Smooth muscle cell (in vitro differentiated cells): ENCODE results near the gene MRTFB. TPM values are rescaled to one million over a fixed set of nuclear protein-coding genes. Genes with fewer than 3 reads are reported as not detected.

ENCODE experiments used
- DNase-seq: peaks from one replicate; lab custom pipeline; 2025; ENCODE audit not compliant: unreplicated experiment; lab: John Stamatoyannopoulos, UW
- H2AFZ ChIP-seq: fragments of 200-600 bp; sonication (generic); 2 replicates; pipeline ENCODE4 v1.6.0; 2016; ENCODE audit warnings: antibody characterized with exemption, low read depth, mild to moderate bottlenecking
- H3F3A ChIP-seq: fragments of 200-600 bp; sonication (generic); 2 replicates; pipeline ENCODE4 v1.6.0; 2017; ENCODE audit warnings: antibody characterized with exemption, low read depth
- H3K27ac ChIP-seq: fragments of 200-600 bp; sonication (generic); 2 replicates; pipeline ENCODE4 v1.5.1; 2016; ENCODE audit warnings: low read depth, mild to moderate bottlenecking
- H3K27me3 ChIP-seq: fragments of 200-600 bp; sonication (generic); 2 replicates; pipeline ENCODE4 v1.6.1; 2016; ENCODE audit warnings: low read depth, mild to moderate bottlenecking
- H3K36me3 ChIP-seq: fragments of 200-600 bp; sonication (generic); 2 replicates; pipeline ENCODE4 v1.5.1; 2016; ENCODE audit warnings: low read depth
- H3K4me1 ChIP-seq: fragments of 200-600 bp; sonication (generic); 2 replicates; pipeline ENCODE4 v1.5.1; 2016; ENCODE audit warnings: low read depth
- H3K4me2 ChIP-seq: fragments of 200-600 bp; sonication (generic); 2 replicates; pipeline ENCODE4 v1.6.0; 2016; ENCODE audit warnings: mild to moderate bottlenecking
- H3K4me3 ChIP-seq: fragments of 200-600 bp; sonication (generic); 2 replicates; pipeline ENCODE4 v1.5.1; 2016; ENCODE audit warnings: mild to moderate bottlenecking
- H3K79me2 ChIP-seq: fragments of 200-600 bp; sonication (generic); 2 replicates; pipeline ENCODE4 v1.6.0; 2016; ENCODE audit warnings: low read depth, mild to moderate bottlenecking
- H3K9ac ChIP-seq: fragments of 200-600 bp; sonication (generic); 2 replicates; pipeline ENCODE4 v1.6.0; 2016; ENCODE audit warnings: low read depth
- H3K9me3 ChIP-seq: fragments of 200-600 bp; sonication (generic); replicated peaks from 2 replicates; pipeline ENCODE4 v1.5.1; 2016; ENCODE audit warnings: low read depth
- H4K20me1 ChIP-seq: fragments of 200-600 bp; sonication (generic); 2 replicates; pipeline ENCODE4 v1.6.0; 2016; ENCODE audit warnings: low read depth
- WGBS: methylation state at CpG from one replicate; pipeline ENCODE4 v1.1.7; 2016; ENCODE audit warnings: low lambda C conversion rate; 5-methylcytosine and 5-hydroxymethylcytosine counted together
- polyA plus RNA-seq: library from polyadenylated mRNA; unstranded; fragments of >200 nt; fragmentation: Nextera tagmentation; extraction: Ambion mirVana; gene quantifications from 2 replicates; pipeline ENCODE4 v1.2.1, GENCODE V29; 2016
- total RNA-seq: library from RNA; depleted of rRNA; stranded (reverse); fragments of >200 nt; gene quantifications from 2 replicates; pipeline ENCODE4 v1.2.3, GENCODE V29; 2014
- TF ChIP-seq, protein P1 (sequence below): fragments of 200-600 bp; sonication (generic); IDR thresholded peaks from 2 replicates; pipeline ENCODE4 v1.5.1; 2017; ENCODE audit warnings: borderline replicate concordance, mild to moderate bottlenecking, antibody characterized with exemption; ENCODE audit not compliant: insufficient read depth, poor library complexity, severe bottlenecking

The MRTFB gene
- total and polyA plus RNA-seq, 2 experiments from 2014 or later: 6.8 to 22.6 TPM

DNA sequence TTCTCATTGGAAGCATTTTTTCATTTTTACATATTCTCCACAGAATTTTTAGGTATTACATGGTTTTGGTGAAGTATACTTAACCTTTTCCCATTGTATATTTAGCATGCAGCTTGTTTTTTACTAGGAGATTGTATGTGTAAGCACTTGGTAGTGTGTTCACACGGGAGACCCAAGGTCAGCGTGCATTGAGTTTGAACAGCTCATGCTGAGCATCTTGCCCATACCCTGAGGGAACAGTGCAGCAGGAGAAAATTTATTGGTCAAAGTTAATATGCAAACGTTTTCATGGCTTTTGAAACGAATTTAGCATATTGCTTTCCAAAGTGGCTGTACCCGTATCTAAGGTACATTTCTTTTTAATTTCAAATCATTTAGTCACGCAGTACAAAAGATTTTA lies 168.7 kb downstream of the MRTFB start:
- TF ChIP-seq, protein P1, sequence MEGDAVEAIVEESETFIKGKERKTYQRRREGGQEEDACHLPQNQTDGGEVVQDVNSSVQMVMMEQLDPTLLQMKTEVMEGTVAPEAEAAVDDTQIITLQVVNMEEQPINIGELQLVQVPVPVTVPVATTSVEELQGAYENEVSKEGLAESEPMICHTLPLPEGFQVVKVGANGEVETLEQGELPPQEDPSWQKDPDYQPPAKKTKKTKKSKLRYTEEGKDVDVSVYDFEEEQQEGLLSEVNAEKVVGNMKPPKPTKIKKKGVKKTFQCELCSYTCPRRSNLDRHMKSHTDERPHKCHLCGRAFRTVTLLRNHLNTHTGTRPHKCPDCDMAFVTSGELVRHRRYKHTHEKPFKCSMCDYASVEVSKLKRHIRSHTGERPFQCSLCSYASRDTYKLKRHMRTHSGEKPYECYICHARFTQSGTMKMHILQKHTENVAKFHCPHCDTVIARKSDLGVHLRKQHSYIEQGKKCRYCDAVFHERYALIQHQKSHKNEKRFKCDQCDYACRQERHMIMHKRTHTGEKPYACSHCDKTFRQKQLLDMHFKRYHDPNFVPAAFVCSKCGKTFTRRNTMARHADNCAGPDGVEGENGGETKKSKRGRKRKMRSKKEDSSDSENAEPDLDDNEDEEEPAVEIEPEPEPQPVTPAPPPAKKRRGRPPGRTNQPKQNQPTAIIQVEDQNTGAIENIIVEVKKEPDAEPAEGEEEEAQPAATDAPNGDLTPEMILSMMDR: no peak
- H3K9ac ChIP-seq: no peak overlapping the region
- WGBS: 91% methylated on average over 6 of the region's 6 CpGs
- no peaks in the 10 kb centered on the region for H3K4me1 ChIP-seq
- no peaks in the 10 kb centered on the region for H3K27me3 ChIP-seq
- no peaks in the 10 kb centered on the region for H3K79me2 ChIP-seq
- H3K4me2 ChIP-seq: no peak overlapping the region
- DNase-seq: no peak
- H3F3A ChIP-seq: peaks cover 2% of the 10 kb centered on the region
- H3K36me3 ChIP-seq: peaks cover 18% of the 10 kb centered on the region
- H3K9me3 ChIP-seq: no peaks in the 10 kb centered on the region
- no peak overlapping the region for H3K4me3 ChIP-seq
- H4K20me1 ChIP-seq: no peaks in the 10 kb centered on the region
- H3K27ac ChIP-seq: no peak overlapping the region
- H2AFZ ChIP-seq: no peak overlapping the region

- Histone ChIP-seq H3K4me1 (no peaks in the 10 kb centered on the region), H3K4me2 (no peak overlapping the region), H3K4me3 (no peak overlapping the region), H2AFZ (no peak overlapping the region), H3K9ac (no peak overlapping the region), H3K79me2 (no peaks in the 10 kb centered on the region), H3K27me3 (no peaks in the 10 kb centered on the region), H3K27ac (no peak overlapping the region), H3F3A (peaks cover 2% of the 10 kb centered on the region), H3K9me3 (no peaks in the 10 kb centered on the region), H3K36me3 (peaks cover 12% of the 10 kb centered on the region), H4K20me1 (no peaks in the 10 kb centered on the region)
- TF ChIP-seq, protein P1: no peak
- 61% methylated on average over 10 of the region's 10 CpGs for WGBS
- DNase-seq: no peak
These were observed 169.2 kb downstream of the MRTFB start for GRCh38 chr16:14240219-14240843.

- Histone ChIP-seq H4K20me1 (no peaks in the 10 kb centered on the region), H3K9ac (no peak overlapping the region), H3K4me1 (no peaks in the 10 kb centered on the region), H3K4me2 (no peak overlapping the region), H3K79me2 (no peaks in the 10 kb centered on the region), H3F3A (peaks cover 2% of the 10 kb centered on the region), H3K36me3 (peaks cover 11% of the 10 kb centered on the region), H3K4me3 (no peak overlapping the region), H3K27me3 (no peaks in the 10 kb centered on the region), H2AFZ (no peak overlapping the region), H3K27ac (no peak overlapping the region), H3K9me3 (no peaks in the 10 kb centered on the region)
- DNase-seq: no peak
- 89% methylated on average over 7 of the region's 7 CpGs for WGBS
- TF ChIP-seq, protein P1: no peak
These were observed 169.8 kb downstream of the MRTFB start for GRCh38 chr16:14240964-14241363.

DNA sequence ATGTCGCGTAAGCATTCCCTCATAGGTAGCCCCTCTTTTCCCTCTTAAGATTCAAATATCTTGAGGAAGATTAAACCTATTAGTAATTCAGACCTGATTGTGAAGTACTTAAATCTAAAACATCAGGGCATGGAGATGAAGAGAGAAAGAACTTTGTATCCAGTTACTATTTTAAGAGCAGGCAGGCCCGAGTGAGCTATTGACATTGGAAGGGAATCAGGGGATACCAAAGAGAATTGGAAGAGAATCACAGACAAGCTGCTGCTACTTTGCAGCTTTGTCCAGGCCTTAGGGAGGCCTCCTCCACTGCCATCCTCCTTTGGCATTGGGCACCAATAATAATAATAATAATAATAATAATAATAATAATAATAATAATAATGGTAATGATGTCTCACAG lies 170.5 kb downstream of the MRTFB start:
- WGBS: 99% methylated on average over 3 of the region's 3 CpGs
- no peaks in the 10 kb centered on the region for H3K27me3 ChIP-seq

More for the DNA sequence above, 170.5 kb downstream of the MRTFB start:
- Histone ChIP-seq H3K27ac (no peak overlapping the region), H3K4me2 (no peak overlapping the region), H3F3A (peaks cover 2% of the 10 kb centered on the region), H3K9me3 (no peaks in the 10 kb centered on the region), H2AFZ (no peak overlapping the region), H3K79me2 (no peaks in the 10 kb centered on the region), H3K4me3 (no peak overlapping the region), H4K20me1 (no peaks in the 10 kb centered on the region), H3K9ac (no peak overlapping the region), H3K4me1 (no peaks in the 10 kb centered on the region), H3K36me3 (peaks cover 11% of the 10 kb centered on the region)
- TF ChIP-seq, protein P1: no peak
- no peak for DNase-seq
